ENCODE measurements around the gene KRTAP5-4. TPM values are rescaled to one million over a fixed set of nuclear protein-coding genes. Genes with fewer than 3 reads are reported as not detected.
A peak's percentile ranks its signal among the peaks of the same experiment; 100 is the strongest.
"Not testable (repeated sequence)": the region's sequence is repeated elsewhere in the genome, so short reads cannot be mapped to it uniquely, and the experiment has no call there.

Gene KRTAP5-4
- total RNA-seq, 3 donors from 2014 or later: not detected

DNA sequence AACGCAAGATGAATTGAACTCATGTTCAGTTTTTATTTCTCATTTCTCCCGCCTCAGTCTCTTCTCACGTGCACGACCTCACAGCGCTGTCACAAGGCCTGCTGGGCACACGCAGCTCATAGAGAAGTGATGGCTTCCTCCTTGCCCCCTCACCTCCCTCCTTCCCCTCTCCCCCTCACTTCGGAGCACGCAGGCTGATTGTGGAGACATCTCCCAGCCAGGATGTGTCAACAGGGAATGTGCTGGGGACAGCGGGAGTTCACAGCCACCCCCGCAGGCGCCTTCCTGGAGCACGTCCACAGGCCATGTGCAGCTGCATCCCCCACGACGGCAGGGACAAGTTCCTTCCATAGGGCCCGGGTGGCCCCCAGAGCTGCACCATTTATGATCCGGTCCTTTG lies 46.0 kb upstream of the KRTAP5-4 start:
- intact Hi-C loops (cut with DNase I, micrococcal nuclease): no loop called here
- no peak overlapping the region for H3K4me3 ChIP-seq
- no peaks in the 10 kb centered on the region for H3K36me3 ChIP-seq (ENCODE audit: low read depth)
- no peaks in the 10 kb centered on the region for H3K9me3 ChIP-seq
- DNase-seq (peak in 1 of 3 donors; percentile 6), ATAC-seq (no peak)
- TF ChIP-seq CTCF (IDR thresholded peaks at IDR 0.05): no peak
- no peaks in the 10 kb centered on the region for H3K4me1 ChIP-seq (ENCODE audit: low read depth)

GRCh38 chr11:1667121-1667850 lies 45.3 kb upstream of the KRTAP5-4 start:
- no peak for TF ChIP-seq CTCF (IDR thresholded peaks at IDR 0.05)

DNA sequence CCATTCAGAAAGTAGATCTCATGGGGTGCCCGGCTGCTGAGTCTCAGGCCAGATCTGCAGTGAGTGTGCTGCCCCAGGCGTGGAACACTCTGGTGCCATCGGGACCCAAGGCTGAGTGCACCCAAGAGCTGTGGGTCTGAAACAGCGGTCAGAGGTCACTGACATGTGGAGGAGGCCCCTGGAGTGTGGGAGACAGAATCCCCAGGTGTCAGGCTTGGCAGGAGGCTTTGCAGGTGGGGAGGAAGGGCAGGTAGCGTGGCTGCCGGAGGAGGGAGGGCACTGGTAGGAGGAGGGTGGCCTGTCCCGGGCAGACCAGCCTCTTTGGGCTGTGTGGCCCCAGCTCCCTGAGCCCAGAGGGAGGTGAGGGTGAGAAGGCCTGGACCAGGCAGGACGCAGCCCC lies 43.4 kb upstream of the KRTAP5-4 start:
- DNase-seq: no peak

More at GRCh38 chr11:1667121-1667850, 45.3 kb upstream of the KRTAP5-4 start:
- H3K36me3 ChIP-seq (ENCODE audit: low read depth): no peaks in the 10 kb centered on the region
- DNase-seq (peak in 2 of 3 donors; percentile 22), ATAC-seq (no peak)
- no peaks in the 10 kb centered on the region for H3K4me1 ChIP-seq (ENCODE audit: low read depth)
- H3K9me3 ChIP-seq: no peaks in the 10 kb centered on the region
- H3K4me3 ChIP-seq: no peak overlapping the region
- intact Hi-C loops (cut with DNase I, micrococcal nuclease): no loop called here

DNA sequence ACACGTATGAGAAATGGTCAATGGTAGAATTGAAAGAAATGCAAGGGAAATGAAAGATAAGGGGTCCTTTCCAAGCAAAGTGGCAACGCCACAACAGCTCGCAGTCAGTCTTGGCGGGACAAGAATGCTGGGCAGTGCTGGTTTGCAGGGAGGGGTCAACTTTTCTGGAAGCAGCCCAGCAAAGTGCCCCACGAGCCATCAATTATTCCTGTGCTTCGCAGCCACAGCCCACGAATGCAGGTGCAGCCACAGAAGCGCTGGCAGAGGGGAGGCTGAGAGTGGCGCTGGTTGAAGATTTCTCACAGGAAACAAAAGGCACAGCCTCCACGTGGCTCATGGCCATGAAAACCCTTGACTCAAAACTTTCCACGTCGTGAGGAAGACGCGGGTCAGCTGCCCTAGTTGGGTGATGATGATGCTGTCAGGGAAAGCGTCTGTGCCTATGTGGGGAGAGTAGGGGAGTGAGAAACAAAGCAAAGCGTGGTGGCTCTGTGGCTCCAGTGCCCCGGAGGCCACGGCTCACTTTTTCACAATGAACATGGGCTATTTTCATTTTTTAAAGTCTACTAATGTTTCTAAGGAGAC lies 40.9 kb upstream of the KRTAP5-4 start:
- H3K4me1 ChIP-seq (ENCODE audit: low read depth); H3K4me3 ChIP-seq; H3K36me3 ChIP-seq (ENCODE audit: low read depth); intact Hi-C loops (cut with DNase I, micrococcal nuclease); ATAC-seq; H3K9me3 ChIP-seq: not testable (repeated sequence)
- peak in 1 of 3 donors; percentile 5 for DNase-seq

More for the DNA sequence above, 43.4 kb upstream of the KRTAP5-4 start:
- Histone ChIP-seq H3K4me3 (no peak overlapping the region), H3K4me1 (ENCODE audit: low read depth) (no peaks in the 10 kb centered on the region), H3K9me3 (no peaks in the 10 kb centered on the region), H3K36me3 (ENCODE audit: low read depth) (no peaks in the 10 kb centered on the region)
- ATAC-seq: no peak
- intact Hi-C loops (cut with DNase I, micrococcal nuclease): no loop called here
- no peak for TF ChIP-seq CTCF (IDR thresholded peaks at IDR 0.05)

- H3K36me3 ChIP-seq (ENCODE audit: low read depth); intact Hi-C loops (cut with DNase I, micrococcal nuclease); H3K4me1 ChIP-seq (ENCODE audit: low read depth); H3K9me3 ChIP-seq; H3K4me3 ChIP-seq: not testable (repeated sequence)
- ATAC-seq (peak; percentile 25), DNase-seq (peak in 1 of 3 donors; percentile 5)
Measured at GRCh38 chr11:1661454-1662269, 39.7 kb upstream of the KRTAP5-4 start.

GRCh38 chr11:1660111-1660867 lies 38.4 kb upstream of the KRTAP5-4 start:
- Histone ChIP-seq H3K9me3 (no peaks in the 10 kb centered on the region), H3K36me3 (ENCODE audit: low read depth) (no peaks in the 10 kb centered on the region), H3K4me1 (ENCODE audit: low read depth) (no peaks in the 10 kb centered on the region), H3K4me3 (no peak overlapping the region)
- no peak for ATAC-seq
- intact Hi-C loops (cut with DNase I, micrococcal nuclease): no loop called here
- peak in 1 of 3 donors; percentile 8 for DNase-seq
- no peak for TF ChIP-seq CTCF (IDR thresholded peaks at IDR 0.05)
